Activated CD4-positive, alpha-beta memory T cell treated with anti-CD3 and anti-CD28 coated beads, Interleukin-2, amount 10 ng/mL, durations not matched to agents 7 days and 5 days (primary cell): ENCODE results near the gene GMPR2. TPM values are rescaled to one million over a fixed set of nuclear protein-coding genes. Genes with fewer than 3 reads are reported as not detected.

Source experiments
- CTCF ChIA-PET: fragments of 350-600 bp; sonication (Branson Sonifier 250); formaldehyde crosslinking; loops from one replicate; lab custom pipeline; 2021; ENCODE audit warnings: antibody characterized with exemption, inconsistent platforms; lab: Charles Lee
- POLR2A ChIA-PET: fragments of 350-600 bp; sonication (Branson Sonifier 250); formaldehyde crosslinking; loops from one replicate; lab custom pipeline; 2021; ENCODE audit warnings: antibody characterized with exemption; lab: Charles Lee
- DNase-seq: peaks from one replicate; pipeline ENCODE4 v3.0.0-alpha.2; 2020
- H3K27ac Mint-ChIP-seq: one replicate; pipeline ENCODE4 v1.8.0; 2021; ENCODE audit warnings: mild to moderate bottlenecking, mixed read lengths
- H3K27me3 Mint-ChIP-seq: one replicate; pipeline ENCODE4 v1.8.0; 2021; ENCODE audit warnings: mixed read lengths
- H3K36me3 Mint-ChIP-seq: one replicate; pipeline ENCODE4 v1.8.0; 2021; ENCODE audit warnings: low read depth, mixed read lengths
- H3K4me1 Mint-ChIP-seq: one replicate; pipeline ENCODE4 v1.8.0; 2021; ENCODE audit warnings: mixed read lengths
- H3K4me3 Mint-ChIP-seq: one replicate; pipeline ENCODE4 v1.8.0; 2021; ENCODE audit warnings: mild to moderate bottlenecking, mixed read lengths
- H3K9me3 Mint-ChIP-seq: one replicate; pipeline ENCODE4 v1.8.0; 2021; ENCODE audit warnings: mixed read lengths
- total RNA-seq, 2 experiments: library from RNA; stranded (reverse); gene quantifications; one replicate each; pipeline ENCODE4 v1.2.3, GENCODE V29; 2021

GMPR2 gene
- total RNA-seq, 2 experiments from 2014 or later: 78.1 to 90.3 TPM

DNA sequence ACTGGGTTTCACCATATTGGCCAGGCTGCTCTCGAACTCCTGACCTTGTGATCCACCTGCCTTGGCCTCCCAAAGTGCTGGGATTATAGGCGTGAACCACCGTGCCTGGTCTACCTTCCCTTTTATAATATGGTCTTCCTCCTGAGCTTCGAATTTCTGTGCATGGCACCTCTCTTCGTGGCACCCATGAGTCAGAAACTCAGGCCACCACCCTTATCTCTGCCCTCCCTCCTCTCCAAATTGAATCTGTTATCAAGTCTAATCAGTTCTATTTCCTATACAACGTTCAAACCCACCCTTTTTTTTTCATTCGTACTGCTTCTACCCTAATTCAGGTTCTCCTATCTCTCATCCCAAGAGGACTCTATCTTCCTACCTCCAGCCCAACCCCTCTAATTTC, 14.7 kb downstream of the GMPR2 start:
- H3K4me1 Mint-ChIP-seq: peaks cover 61% of the 10 kb centered on the region
- ChIA-PET CTCF (interaction anchor here (0.8 to 9.2 kb wide), 18 partner anchors 10 to 189 kb away, joined by 3 to 213 read pairs (median 6); partner anchors contain the start of genes CIDEB, DHRS1, LTB4R and MDP1), POLR2A (interaction anchor here (0.8 to 7.8 kb wide), 27 partner anchors 9 to 194 kb away, joined by 3 to 127 read pairs (median 6); partner anchors contain the start of genes CBLN3, CHMP4A, CIDEB and DCAF11)
- H3K4me3 Mint-ChIP-seq: peak overlapping the region; percentile 23
- no peaks in the 10 kb centered on the region for H3K9me3 Mint-ChIP-seq
- H3K27me3 Mint-ChIP-seq: no peaks in the 10 kb centered on the region
- peak overlapping the region; percentile 87 for H3K27ac Mint-ChIP-seq
- H3K36me3 Mint-ChIP-seq: peaks cover 13% of the 10 kb centered on the region
- no peak for DNase-seq

DNA sequence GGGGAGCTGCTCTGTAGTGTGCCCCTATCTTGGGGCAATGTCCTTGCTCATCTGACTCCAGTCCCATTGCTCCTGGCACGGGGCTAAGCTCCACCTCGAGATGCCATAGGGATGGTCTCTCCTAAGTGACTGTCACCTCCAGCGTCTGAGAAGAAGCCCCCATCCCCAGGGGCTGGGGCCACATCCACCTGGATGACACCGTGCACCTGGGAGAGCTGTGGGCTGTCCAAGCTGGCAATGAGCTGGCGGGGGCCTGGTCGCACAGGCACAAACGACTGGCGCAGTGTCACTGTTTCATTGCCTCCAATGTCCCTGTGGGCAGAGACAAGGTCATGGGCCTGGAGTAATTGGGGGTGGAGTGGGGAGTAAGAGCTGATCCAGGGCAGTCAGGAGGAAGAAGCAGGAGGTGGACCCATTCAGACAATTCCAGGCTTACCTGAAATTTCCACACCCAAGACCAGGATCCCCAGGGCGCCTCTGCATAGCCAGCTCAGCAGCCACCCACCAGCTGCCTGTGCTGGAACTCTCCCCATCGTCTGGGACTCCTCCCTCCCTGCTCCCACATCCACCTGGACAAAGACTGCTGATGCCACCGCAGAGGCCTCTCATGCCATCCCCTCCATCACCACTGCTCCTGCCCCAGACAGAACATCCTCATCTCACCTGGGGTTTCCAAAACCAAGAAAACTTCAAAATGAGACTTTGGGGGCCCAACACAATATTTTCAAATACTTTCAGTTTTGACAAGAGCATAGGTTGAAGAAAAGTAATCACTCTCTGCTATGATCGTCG, 16.7 kb downstream of the GMPR2 start:
- peaks cover 50% of the 10 kb centered on the region for H3K4me1 Mint-ChIP-seq

DNA sequence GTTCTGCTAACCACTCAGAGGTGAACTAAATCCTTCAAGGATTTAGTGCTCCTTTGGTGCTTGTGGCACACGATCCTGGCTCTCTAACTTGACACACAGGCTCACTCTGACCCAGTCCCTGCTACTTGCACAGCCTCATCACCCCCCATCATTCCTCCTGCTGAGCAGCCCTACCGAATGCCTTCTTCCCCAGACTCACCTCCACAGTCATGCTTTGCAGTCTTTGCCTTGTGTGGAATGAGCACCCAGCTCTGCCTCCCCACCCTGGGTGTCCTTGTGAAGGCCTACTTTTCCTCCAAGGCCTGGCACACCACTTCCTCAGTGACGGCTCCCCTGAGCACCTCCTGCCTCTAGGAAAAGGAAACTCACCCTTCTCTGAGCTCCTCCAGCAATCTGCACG, 17.6 kb downstream of the GMPR2 start:
- ChIA-PET CTCF (interaction anchor here (0.5 to 8.8 kb wide), 7 partner anchors 7 to 60 kb away, joined by 3 to 90 read pairs (median 5); partner anchors contain the start of genes DHRS1, LTB4R2, NOP9 and RABGGTA), POLR2A (interaction anchor here (0.8 to 3.3 kb wide), 10 partner anchors 8 to 155 kb away, joined by 3 to 29 read pairs (median 4); partner anchors contain the start of genes CHMP4A, GMPR2, IRF9 and MDP1)
- Mint-ChIP-seq H3K36me3 (peaks cover 13% of the 10 kb centered on the region), H3K27me3 (no peaks in the 10 kb centered on the region), H3K4me1 (peaks cover 45% of the 10 kb centered on the region), H3K4me3 (peak overlapping the region; percentile 71), H3K27ac (peak overlapping the region; percentile 81), H3K9me3 (no peaks in the 10 kb centered on the region)
- DNase-seq: no peak

More for the DNA sequence above, 16.7 kb downstream of the GMPR2 start:
- no peak for DNase-seq
- CTCF ChIA-PET: interaction anchor here (0.7 to 9.2 kb wide), 4 partner anchors 22 to 182 kb away, joined by 3 to 213 read pairs (median 61); partner anchors contain the start of genes CIDEB, DHRS1, NOP9 and RABGGTA
- H3K4me3 Mint-ChIP-seq: peak overlapping the region; percentile 71
- peaks cover 11% of the 10 kb centered on the region for H3K36me3 Mint-ChIP-seq
- H3K27me3 Mint-ChIP-seq: no peaks in the 10 kb centered on the region
- H3K27ac Mint-ChIP-seq: peak overlapping the region; percentile 81
- no peaks in the 10 kb centered on the region for H3K9me3 Mint-ChIP-seq
- POLR2A ChIA-PET: interaction anchor here (0.7 to 4.8 kb wide), 7 partner anchors 15 to 111 kb away, joined by 3 to 46 read pairs (median 3); partner anchors contain the start of genes DHRS1, IRF9, NOP9 and RABGGTA

DNA sequence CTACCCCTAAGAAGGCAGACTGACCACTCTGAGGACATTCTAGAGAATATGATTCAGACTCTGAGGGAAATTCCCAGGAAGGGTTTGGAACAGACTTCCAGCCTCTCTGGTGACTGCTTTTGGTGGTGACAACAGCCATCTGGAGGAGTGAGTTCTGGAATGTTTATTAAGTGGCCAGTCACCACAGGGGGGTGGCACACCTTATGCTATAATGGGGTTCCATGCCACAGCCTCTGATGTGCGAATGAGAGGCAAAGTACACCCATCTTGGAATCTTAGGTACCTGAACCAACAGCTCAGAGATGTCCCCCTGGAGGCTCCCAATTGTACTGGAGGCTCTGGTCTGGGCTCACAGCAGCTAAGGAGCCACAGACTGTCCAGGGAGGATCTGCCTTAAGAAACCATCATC, 19.2 kb downstream of the GMPR2 start:
- Mint-ChIP-seq H3K27ac (no peak overlapping the region), H3K4me3 (no peak overlapping the region), H3K4me1 (peaks cover 43% of the 10 kb centered on the region), H3K36me3 (peaks cover 17% of the 10 kb centered on the region), H3K27me3 (no peaks in the 10 kb centered on the region), H3K9me3 (no peaks in the 10 kb centered on the region)
- ChIA-PET CTCF (interaction anchor here (1.1 to 8.8 kb wide), 9 partner anchors 9 to 60 kb away, joined by 3 to 90 read pairs (median 5); partner anchors contain the start of genes CIDEB, DHRS1, LTB4R2 and NOP9), POLR2A (interaction anchor here (0.9 to 3.3 kb wide), 9 partner anchors 10 to 178 kb away, joined by 3 to 29 read pairs (median 5); partner anchors contain the start of genes CBLN3, CHMP4A, GMPR2 and KHNYN)
- no peak for DNase-seq

DNA sequence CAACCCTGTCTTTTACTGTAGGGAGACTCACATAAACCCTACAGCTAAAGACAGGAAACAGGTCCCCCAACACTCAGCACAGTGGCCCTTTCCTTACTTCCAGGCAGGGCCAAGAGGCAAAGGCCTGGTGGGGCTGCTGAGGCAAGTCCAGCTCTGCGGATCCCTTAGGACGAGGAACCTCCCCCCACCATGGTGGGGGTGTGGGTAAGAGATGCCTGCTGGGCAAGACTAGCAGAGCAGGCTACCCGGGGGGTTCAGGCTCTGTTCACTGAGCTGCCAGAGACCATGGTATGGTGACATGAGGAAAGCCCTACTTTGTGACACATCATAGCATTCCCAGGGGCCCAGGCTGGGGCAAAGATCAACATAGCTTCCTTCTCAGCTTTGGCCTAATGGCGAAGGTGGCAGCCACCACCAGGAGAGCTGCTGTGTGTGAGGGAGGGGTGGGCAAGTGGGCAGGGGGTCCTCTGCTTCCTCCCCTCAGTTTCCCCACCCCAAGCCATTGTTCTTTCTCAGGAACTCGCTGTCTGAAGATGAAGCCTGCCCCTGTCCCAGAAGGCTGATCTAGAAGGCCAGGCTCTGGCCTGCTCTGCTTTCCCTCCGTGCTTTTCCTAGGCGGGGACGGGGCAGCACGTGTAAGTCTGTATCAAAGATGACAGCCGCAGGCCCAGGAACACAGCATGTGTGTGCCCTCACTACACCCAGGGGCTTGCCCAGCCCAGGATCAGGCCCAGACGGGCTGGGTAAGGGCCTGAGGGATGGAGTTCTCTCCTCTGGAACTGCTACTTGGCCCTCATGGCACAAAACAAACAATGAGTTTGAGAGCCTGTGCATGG, 19.8 kb downstream of the GMPR2 start:
- POLR2A ChIA-PET: interaction anchor here (0.9 to 3.0 kb wide), 8 partner anchors 9 to 177 kb away, joined by 3 to 29 read pairs (median 4); partner anchors contain the start of genes CBLN3, CHMP4A, GMPR2 and KHNYN
- CTCF ChIA-PET: interaction anchor here (1.1 to 8.8 kb wide), 7 partner anchors 10 to 60 kb away, joined by 3 to 90 read pairs (median 4); partner anchors contain the start of genes CIDEB, DHRS1, NOP9 and RABGGTA
- H3K4me1 Mint-ChIP-seq: peaks cover 39% of the 10 kb centered on the region
- no peak for DNase-seq
- no peak overlapping the region for H3K4me3 Mint-ChIP-seq
- H3K27me3 Mint-ChIP-seq: no peaks in the 10 kb centered on the region
- no peak overlapping the region for H3K27ac Mint-ChIP-seq
- peaks cover 19% of the 10 kb centered on the region for H3K36me3 Mint-ChIP-seq
- H3K9me3 Mint-ChIP-seq: no peaks in the 10 kb centered on the region

DNA sequence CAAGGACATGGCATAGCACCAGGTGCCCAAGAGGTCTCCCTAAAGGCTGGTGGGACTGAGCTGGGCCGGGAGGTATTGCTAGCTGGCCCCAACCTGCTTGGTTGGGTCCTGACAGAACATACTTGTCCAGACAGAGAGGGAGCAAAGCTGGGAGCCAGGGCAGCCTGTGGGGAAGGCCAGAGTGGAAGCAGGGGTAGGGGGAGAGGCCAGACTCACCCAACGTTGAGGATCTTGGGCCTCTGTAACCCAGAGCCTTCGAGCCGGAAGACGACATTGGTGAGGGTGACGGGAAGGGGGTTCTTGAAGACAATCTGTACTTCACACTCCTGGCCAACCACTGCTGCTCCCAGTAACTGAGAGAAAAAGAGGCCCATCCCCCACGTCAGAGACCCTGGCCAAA, 21.2 kb downstream of the GMPR2 start:
- no peak overlapping the region for H3K27ac Mint-ChIP-seq
- no peaks in the 10 kb centered on the region for H3K9me3 Mint-ChIP-seq
- POLR2A ChIA-PET: interaction anchor here (1.5 kb wide), 1 partner anchor 34 kb away, joined by 4 read pairs; no protein-coding TSS in a partner anchor
- H3K4me1 Mint-ChIP-seq: peaks cover 25% of the 10 kb centered on the region
- no peaks in the 10 kb centered on the region for H3K27me3 Mint-ChIP-seq
- no peak for DNase-seq
- CTCF ChIA-PET: no interaction called here
- no peak overlapping the region for H3K4me3 Mint-ChIP-seq
- H3K36me3 Mint-ChIP-seq: peaks cover 16% of the 10 kb centered on the region

DNA sequence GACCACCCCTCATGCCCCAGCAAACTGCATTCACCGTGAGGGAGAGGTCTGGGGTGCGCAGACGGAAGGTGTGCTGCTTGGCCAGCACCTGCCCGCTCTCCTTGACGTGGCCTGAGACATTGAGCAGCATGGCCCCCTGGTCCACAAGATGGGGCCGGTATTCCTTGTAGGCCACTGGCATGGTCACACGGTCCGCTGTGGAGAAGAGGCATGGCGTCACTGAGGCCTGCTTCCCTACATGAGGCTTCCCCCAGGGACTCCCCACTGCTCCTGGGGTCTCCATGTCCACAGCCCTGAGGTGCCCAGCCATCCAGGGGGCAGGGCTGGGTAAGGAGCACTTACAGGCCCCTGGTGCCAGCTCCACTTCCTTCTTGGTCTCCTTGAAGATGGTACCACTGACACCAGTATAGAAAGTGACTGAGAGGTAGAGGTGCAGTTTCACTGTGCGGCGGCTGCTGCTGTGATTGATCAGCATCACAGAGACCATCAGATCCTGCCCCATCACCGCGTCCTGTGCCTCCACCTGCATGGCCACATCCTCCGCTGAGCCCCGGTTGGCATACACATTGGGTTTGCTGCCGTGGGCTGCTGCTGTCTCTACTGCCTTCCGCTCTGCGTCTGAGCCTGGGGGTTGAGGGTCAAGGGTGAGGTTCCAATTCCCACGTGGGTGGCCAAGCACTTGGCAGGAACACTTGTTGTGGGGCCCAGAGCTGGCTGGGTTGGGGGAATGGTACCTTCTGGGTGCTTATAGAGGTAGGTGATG, 22.1 kb downstream of the GMPR2 start:
- peaks cover 14% of the 10 kb centered on the region for H3K36me3 Mint-ChIP-seq
- H3K27me3 Mint-ChIP-seq: no peaks in the 10 kb centered on the region
- POLR2A ChIA-PET: interaction anchor here (1.1 to 1.5 kb wide), 2 partner anchors 12 to 33 kb away, joined by 3 to 4 read pairs; partner anchors contain the start of gene TINF2
- H3K4me3 Mint-ChIP-seq: no peak overlapping the region
- H3K27ac Mint-ChIP-seq: no peak overlapping the region
- peaks cover 18% of the 10 kb centered on the region for H3K4me1 Mint-ChIP-seq
- CTCF ChIA-PET: interaction anchor here (1.0 to 1.1 kb wide), 2 partner anchors 12 to 94 kb away, joined by 3 read pairs; partner anchors contain the start of gene IRF9
- DNase-seq: no peak
- no peaks in the 10 kb centered on the region for H3K9me3 Mint-ChIP-seq

DNA sequence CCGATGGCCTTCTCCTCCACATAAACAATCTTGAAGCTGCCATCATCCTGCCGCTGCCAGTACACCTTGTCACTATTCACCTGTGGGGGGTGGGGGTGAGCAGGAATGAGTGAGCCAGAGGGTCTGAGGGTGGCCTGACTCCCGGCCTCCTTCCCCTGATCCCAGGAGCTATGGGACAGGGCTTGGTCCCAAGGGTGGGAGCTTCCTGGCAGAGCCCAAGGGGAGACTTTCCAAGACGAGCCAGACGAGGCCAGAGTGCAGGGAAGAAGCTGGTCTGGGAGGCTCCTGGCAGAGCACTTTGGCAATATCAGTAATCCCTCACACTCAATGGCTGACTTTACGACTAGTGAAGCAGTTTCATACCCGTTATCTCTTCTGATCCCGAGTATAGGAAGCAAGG, 22.7 kb downstream of the GMPR2 start:
- Mint-ChIP-seq H3K27ac (no peak overlapping the region), H3K27me3 (no peaks in the 10 kb centered on the region), H3K36me3 (peaks cover 9% of the 10 kb centered on the region), H3K9me3 (no peaks in the 10 kb centered on the region), H3K4me1 (peaks cover 11% of the 10 kb centered on the region), H3K4me3 (no peak overlapping the region)
- ChIA-PET CTCF (interaction anchor here (1.0 to 1.1 kb wide), 2 partner anchors 12 to 94 kb away, joined by 3 read pairs; partner anchors contain the start of gene IRF9), POLR2A (interaction anchor here (1.1 kb wide), 1 partner anchor 13 kb away, joined by 3 read pairs; the partner anchor contains the start of gene TINF2)
- DNase-seq: no peak

DNA sequence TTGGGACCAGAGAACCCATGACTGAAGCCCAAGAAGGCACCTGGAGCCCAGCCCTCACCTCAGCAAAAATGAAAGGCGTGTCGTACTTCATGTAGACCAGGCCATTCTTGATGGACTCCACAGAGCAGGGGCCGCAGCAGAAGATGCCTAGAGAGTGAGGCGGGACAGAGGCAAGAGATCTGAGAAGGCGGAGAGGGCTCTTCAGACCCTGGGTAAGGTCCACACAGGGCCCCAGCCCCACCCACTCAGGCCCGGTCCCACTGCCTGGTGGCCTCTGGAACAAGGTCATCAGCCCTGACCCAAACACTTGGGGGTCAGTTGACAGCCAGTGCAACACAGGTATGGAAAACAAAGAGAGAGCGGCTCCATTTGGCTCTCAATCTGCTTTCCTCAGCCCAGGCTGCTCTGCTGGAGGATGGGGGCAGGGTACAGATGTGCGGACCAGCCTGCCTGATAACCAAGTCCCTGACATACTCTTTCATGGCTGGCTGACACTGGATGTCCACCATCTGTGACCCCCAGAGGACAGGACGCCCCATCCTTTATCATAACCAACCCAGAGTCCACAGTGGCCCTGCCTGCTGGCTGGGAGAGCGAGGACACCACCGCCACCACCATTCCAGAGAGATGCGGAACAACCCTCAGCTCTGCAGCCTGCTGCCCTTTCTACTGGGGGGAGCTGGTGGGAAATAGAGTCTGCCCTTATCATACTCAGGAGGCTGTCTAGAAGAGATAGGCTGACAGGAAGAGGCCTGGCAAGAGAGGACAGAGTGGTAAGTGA, 23.4 kb downstream of the GMPR2 start:
- no peaks in the 10 kb centered on the region for H3K27me3 Mint-ChIP-seq
- H3K36me3 Mint-ChIP-seq: peaks cover 9% of the 10 kb centered on the region
- CTCF ChIA-PET: interaction anchor here (1.0 to 2.4 kb wide), 4 partner anchors 9 to 95 kb away, joined by 3 to 8 read pairs (median 4); partner anchors contain the start of genes IRF9 and RABGGTA
- no peaks in the 10 kb centered on the region for H3K9me3 Mint-ChIP-seq
- DNase-seq: no peak
- POLR2A ChIA-PET: interaction anchor here (1.1 to 1.6 kb wide), 2 partner anchors 13 to 14 kb away, joined by 3 to 6 read pairs; partner anchors contain the start of gene TINF2
- peaks cover 5% of the 10 kb centered on the region for H3K4me1 Mint-ChIP-seq
- H3K27ac Mint-ChIP-seq: no peak overlapping the region
- no peak overlapping the region for H3K4me3 Mint-ChIP-seq

DNA sequence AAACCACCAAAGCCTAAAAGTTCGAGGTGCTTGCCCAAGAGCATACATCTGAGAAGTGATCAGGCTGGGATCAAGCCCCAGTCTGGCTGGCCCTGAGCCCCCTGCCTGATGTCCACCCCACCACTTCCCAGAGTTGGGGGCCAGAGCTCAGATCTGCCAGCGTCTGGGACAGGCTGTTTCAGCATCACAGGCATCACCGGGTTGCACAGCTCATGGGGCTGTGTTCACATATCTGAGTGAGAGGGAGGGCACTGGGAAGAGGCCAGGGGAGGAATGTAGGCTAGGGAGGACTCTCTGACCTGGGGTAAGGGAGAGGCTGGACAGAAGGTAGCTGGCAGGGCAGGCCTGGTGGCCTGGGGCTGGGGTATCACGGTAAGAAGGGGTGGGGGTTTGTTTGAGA, 24.2 kb downstream of the GMPR2 start:
- Mint-ChIP-seq H3K27ac (no peak overlapping the region), H3K4me1 (no peaks in the 10 kb centered on the region), H3K36me3 (peaks cover 9% of the 10 kb centered on the region), H3K27me3 (no peaks in the 10 kb centered on the region), H3K4me3 (no peak overlapping the region), H3K9me3 (no peaks in the 10 kb centered on the region)
- no peak for DNase-seq
- ChIA-PET CTCF (interaction anchor here (1.2 to 2.4 kb wide), 5 partner anchors 10 to 42 kb away, joined by 3 to 8 read pairs (median 4); partner anchors contain the start of genes RABGGTA and TINF2), POLR2A (interaction anchor here (1.3 to 2.0 kb wide), 3 partner anchors 10 to 15 kb away, joined by 3 to 7 read pairs (median 6); partner anchors contain the start of genes RABGGTA and TINF2)
